Transverse colon (tissue), 4 donors: ENCODE results near the gene FBN2. TPM values are rescaled to one million over a fixed set of nuclear protein-coding genes. Genes with fewer than 3 reads are reported as not detected.

ENCODE experiments used
- DNase-seq: peaks from one replicate; pipeline ENCODE4 v3.0.0-alpha.2; 2019
- H3K27ac ChIP-seq, 4 donors: fragments of 200-600 bp; sonication (generic); 2 replicates each; pipeline ENCODE4 v1.5.1; 2016 to 2018; ENCODE audit warnings: inconsistent platforms in 4 of 4
- H3K27me3 ChIP-seq: fragments of 200-600 bp; sonication (generic); 2 replicates; pipeline ENCODE4 v1.5.1; 2017; ENCODE audit warnings: inconsistent platforms
- H3K36me3 ChIP-seq, 4 donors: fragments of 200-600 bp; sonication (generic); 2 replicates each; pipeline ENCODE4 v1.5.1; 2017 to 2019; ENCODE audit warnings: inconsistent platforms in 4 of 4
- H3K4me1 ChIP-seq, 4 donors: fragments of 200-600 bp; sonication (generic); 2 replicates each; pipeline ENCODE4 v1.5.1; 2017 to 2020; ENCODE audit warnings: inconsistent platforms in 4 of 4
- H3K4me3 ChIP-seq, 4 donors: fragments of 200-600 bp; sonication (generic); 1 replicate in 1 of 4; 2 replicates in 3 of 4; pipeline versions ENCODE4 v1.5.1 to v1.6.1; 2017 to 2019; ENCODE audit warnings: inconsistent platforms in 4 of 4
- H3K9me3 ChIP-seq, 2 donors: fragments of 200-600 bp; sonication (generic); 2 replicates each; pipeline ENCODE4 v1.5.1; 2017 to 2019; ENCODE audit warnings: inconsistent platforms in 2 of 2
- CTCF ChIP-seq, 5 experiments: fragments of 200-600 bp in 3 of 5; fragments of 450-650 bp in 2 of 5; sonication (generic) in 3 of 5; IDR thresholded peaks; 1 replicate in 2 of 5; 2 replicates in 3 of 5; pipeline ENCODE4 v1.5.1; 2016 to 2017; ENCODE audit warnings: antibody characterized with exemption in 5 of 5, inconsistent platforms in 3 of 5, mild to moderate bottlenecking in 2 of 5, moderate library complexity in 1 of 5
- EP300 ChIP-seq: sonication (generic); formaldehyde crosslinking; IDR thresholded peaks from one replicate; pipeline ENCODE4 v1.6.1; 2017; ENCODE audit warnings: antibody characterized with exemption, low read depth
- POLR2A ChIP-seq: fragments of 450-650 bp; IDR thresholded peaks from one replicate; pipeline ENCODE4 v1.6.1; 2016; ENCODE audit warnings: antibody characterized with exemption, mild to moderate bottlenecking, moderate library complexity
- POLR2AphosphoS5 ChIP-seq, 3 donors: sonication (generic); formaldehyde crosslinking; IDR thresholded peaks; one replicate each; pipeline ENCODE4 v1.6.1; 2016; ENCODE audit warnings: antibody characterized with exemption in 3 of 3
- WGBS, 2 donors: methylation state at CpG; one replicate each; pipeline ENCODE4 v1.1.5; 2018; ENCODE audit warnings: low coverage in 1 of 2; 5-methylcytosine and 5-hydroxymethylcytosine counted together
- in situ Hi-C, 4 donors: fragments of 200-750 bp; cut with MboI; loops; one replicate each; pipeline versions ENCODE4 v1.15.0 to v1.15.1; 2017; ENCODE audit warnings: low sequenced_read_pairs in 3 of 4, low pct_ligation_motif_present in 1 of 4, low pct_unique_long_range_greater_than_20kb in 1 of 4
- intact Hi-C: fragments of 100-400 bp; cut with DNase I; formaldehyde crosslinking; loops from one replicate; pipeline ENCODE4 v1.15.1; 2023; ENCODE audit warnings: low total_unique reads
- total RNA-seq, 4 donors: library from RNA; depleted of rRNA; stranded (reverse); fragments of >200 nt; gene quantifications; one replicate each; pipeline ENCODE4 v1.1.0, GENCODE V29; 2016

Gene FBN2
- total RNA-seq, 4 donors from 2014 or later = 0.79 to 16.1 (median 2.6) TPM

GRCh38 chr5:128376577-128376976, 161.5 kb downstream of the FBN2 start:
- intact Hi-C loops = no loop called here
- in situ Hi-C loops = no loop called here
- 40 to 45% methylated on average over 1 of the region's 1 CpG for WGBS, 2 donors
- Histone ChIP-seq H3K4me1 (no peaks in the 10 kb centered on the region), H3K36me3 (no peaks in the 10 kb centered on the region), H3K27me3 (no peaks in the 10 kb centered on the region), H3K27ac (no peak overlapping the region), H3K4me3 (no peak overlapping the region), H3K9me3 (no peaks in the 10 kb centered on the region)
- DNase-seq = no peak
- no peak for TF ChIP-seq POLR2A

- no peak for DNase-seq
- H3K4me1 ChIP-seq = no peaks in the 10 kb centered on the region
- intact Hi-C loops (no loop called here), in situ Hi-C loops (no loop called here)
- no peaks in the 10 kb centered on the region for H3K36me3 ChIP-seq
- 80 to 86% methylated on average over 3 of the region's 3 CpGs for WGBS, 2 donors
- H3K4me3 ChIP-seq = no peak overlapping the region
- no peak overlapping the region for H3K27ac ChIP-seq
- TF ChIP-seq POLR2AphosphoS5 (IDR thresholded peaks at IDR 0.05) = no peak
- no peak for TF ChIP-seq POLR2A
- TF ChIP-seq EP300 = no peak
- TF ChIP-seq CTCF (IDR thresholded peaks at IDR 0.05) = no peak
- no peaks in the 10 kb centered on the region for H3K27me3 ChIP-seq
- H3K9me3 ChIP-seq = no peaks in the 10 kb centered on the region
Measured at GRCh38 chr5:128366147-128366546, 171.9 kb downstream of the FBN2 start.

GRCh38 chr5:128362370-128362769, 175.7 kb downstream of the FBN2 start:
- intact Hi-C loops (no loop called here), in situ Hi-C loops (no loop called here)
- no peaks in the 10 kb centered on the region for H3K27me3 ChIP-seq
- no peaks in the 10 kb centered on the region for H3K4me1 ChIP-seq
- H3K36me3 ChIP-seq = no peaks in the 10 kb centered on the region
- no peak for DNase-seq
- H3K27ac ChIP-seq = no peak overlapping the region
- WGBS, 2 donors = 40 to 85% methylated on average over 4 of the region's 4 CpGs
- H3K4me3 ChIP-seq = no peak overlapping the region
- H3K9me3 ChIP-seq = no peaks in the 10 kb centered on the region
- TF ChIP-seq POLR2A (no peak), CTCF (IDR thresholded peaks at IDR 0.05) (no peak), EP300 (no peak), POLR2AphosphoS5 (IDR thresholded peaks at IDR 0.05) (no peak)

- intact Hi-C loops (no loop called here), in situ Hi-C loops (no loop called here)
- Histone ChIP-seq H3K9me3 (no peaks in the 10 kb centered on the region), H3K27ac (no peak overlapping the region), H3K27me3 (no peaks in the 10 kb centered on the region), H3K4me3 (no peak overlapping the region), H3K4me1 (no peaks in the 10 kb centered on the region), H3K36me3 (no peaks in the 10 kb centered on the region)
- DNase-seq = no peak
- TF ChIP-seq POLR2AphosphoS5 (IDR thresholded peaks at IDR 0.05) (no peak), POLR2A (no peak), EP300 (no peak), CTCF (IDR thresholded peaks at IDR 0.05) (no peak)
- 56 to 66% methylated on average over 1 of the region's 1 CpG for WGBS, 2 donors
Measured at GRCh38 chr5:128358826-128359225, 179.2 kb downstream of the FBN2 start.

GRCh38 chr5:128357226-128357625, 180.8 kb downstream of the FBN2 start:
- no peaks in the 10 kb centered on the region for H3K4me1 ChIP-seq
- no peak overlapping the region for H3K27ac ChIP-seq
- DNase-seq = no peak
- no peaks in the 10 kb centered on the region for H3K27me3 ChIP-seq
- no peak overlapping the region for H3K4me3 ChIP-seq
- 85 to 88% methylated on average over 1 to 3 of the region's 3 CpGs for WGBS, 2 donors
- H3K9me3 ChIP-seq = no peaks in the 10 kb centered on the region
- no peak for TF ChIP-seq EP300
- no peak for TF ChIP-seq POLR2A
- TF ChIP-seq CTCF (IDR thresholded peaks at IDR 0.05) = no peak
- no peak for TF ChIP-seq POLR2AphosphoS5 (IDR thresholded peaks at IDR 0.05)
- in situ Hi-C loops (no loop called here), intact Hi-C loops (no loop called here)
- H3K36me3 ChIP-seq = no peaks in the 10 kb centered on the region
